Measurements from ENCODE around the gene TEKT5.
"Not testable (repeated sequence)": the region's sequence is repeated elsewhere in the genome, so short reads cannot be mapped to it uniquely, and the experiment has no call there.

Gene TEKT5

DNA sequence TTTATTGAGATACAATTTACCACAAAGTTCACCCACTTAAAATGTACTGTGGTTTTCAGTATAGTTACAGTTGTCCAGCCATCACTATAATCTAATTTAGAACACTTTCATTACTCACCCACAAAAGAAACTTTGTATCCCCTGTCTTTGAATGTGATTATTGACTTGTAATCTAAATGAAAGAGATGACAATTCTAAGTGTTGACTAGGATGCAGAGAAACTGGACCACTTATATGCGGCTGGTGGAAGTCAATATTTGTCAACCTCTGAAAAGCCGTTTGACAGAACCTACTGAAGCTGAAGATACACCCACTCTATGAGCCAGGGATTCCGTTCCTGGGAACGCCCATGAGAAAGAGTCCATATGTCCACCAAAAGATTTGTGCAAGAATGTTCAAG, 36.8 kb downstream of the TEKT5 start:
- DNase-seq = no peak

- no peak for DNase-seq
Observed at GRCh38 chr16:10656618-10657017, 38.1 kb downstream of the TEKT5 start.

DNA sequence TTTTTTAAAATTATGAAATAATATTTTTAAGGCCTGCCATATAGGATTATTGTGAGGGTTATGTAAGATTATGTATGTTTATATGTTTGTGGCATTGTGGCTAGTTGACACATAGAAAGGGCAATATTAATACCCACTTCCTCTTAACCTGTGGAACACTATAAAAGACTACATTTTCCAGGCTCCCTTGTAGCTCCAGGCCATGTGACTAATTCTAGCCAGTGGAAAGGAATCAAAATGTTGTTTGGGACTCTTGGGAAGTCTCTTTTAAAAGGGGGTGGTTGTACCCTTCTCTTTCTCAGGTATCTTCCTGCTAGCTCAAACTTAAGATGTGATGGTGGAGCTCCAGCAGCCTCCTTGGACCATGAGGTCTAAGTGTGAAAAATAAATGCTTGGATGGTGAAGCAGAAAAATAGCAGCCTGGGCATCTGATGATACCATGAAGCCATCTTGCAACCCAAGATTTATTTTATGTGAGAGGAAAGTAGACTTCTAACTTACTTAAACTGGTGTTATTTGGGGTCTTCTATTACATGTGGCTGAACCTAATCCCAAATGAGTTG, 39.2 kb downstream of the TEKT5 start:
- no peak for DNase-seq

DNA sequence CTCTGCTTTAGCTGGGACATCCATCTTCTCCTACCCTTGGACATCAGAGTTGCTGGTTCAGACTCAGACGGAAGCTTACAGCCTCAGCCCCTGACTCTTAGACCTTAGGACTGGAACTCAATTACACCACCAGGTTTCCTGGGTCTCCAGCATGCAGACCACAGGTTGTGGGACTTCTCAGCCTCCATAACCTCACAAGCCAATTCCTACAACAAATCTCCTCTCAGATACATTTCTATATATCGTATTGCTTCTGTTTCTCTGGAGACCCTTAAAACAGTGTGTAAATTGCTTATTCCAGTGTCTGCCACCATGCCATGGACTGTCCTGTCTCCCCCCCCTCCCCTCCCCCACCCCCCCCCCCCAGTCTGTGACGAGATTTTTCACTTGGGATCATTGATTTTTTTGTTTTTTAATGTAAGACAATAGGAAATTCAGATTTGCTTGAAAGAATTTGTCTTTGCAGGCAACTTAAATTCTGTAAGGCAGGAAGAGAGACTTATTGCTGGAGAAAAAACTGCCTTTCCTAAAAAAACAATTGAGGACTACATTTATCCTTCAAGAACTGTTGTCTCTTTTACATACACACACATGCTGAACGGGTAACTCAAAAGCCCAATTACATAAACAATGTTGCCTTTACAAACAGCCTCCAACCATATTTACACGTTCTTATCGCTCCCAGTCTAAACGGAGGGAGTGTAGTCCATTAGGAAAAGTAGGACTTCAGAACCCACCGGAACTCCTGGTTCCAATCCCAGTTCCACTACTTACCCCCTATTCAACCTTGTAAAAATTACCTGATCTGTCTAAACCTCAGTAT, 39.9 kb downstream of the TEKT5 start:
- no peak for DNase-seq

DNA sequence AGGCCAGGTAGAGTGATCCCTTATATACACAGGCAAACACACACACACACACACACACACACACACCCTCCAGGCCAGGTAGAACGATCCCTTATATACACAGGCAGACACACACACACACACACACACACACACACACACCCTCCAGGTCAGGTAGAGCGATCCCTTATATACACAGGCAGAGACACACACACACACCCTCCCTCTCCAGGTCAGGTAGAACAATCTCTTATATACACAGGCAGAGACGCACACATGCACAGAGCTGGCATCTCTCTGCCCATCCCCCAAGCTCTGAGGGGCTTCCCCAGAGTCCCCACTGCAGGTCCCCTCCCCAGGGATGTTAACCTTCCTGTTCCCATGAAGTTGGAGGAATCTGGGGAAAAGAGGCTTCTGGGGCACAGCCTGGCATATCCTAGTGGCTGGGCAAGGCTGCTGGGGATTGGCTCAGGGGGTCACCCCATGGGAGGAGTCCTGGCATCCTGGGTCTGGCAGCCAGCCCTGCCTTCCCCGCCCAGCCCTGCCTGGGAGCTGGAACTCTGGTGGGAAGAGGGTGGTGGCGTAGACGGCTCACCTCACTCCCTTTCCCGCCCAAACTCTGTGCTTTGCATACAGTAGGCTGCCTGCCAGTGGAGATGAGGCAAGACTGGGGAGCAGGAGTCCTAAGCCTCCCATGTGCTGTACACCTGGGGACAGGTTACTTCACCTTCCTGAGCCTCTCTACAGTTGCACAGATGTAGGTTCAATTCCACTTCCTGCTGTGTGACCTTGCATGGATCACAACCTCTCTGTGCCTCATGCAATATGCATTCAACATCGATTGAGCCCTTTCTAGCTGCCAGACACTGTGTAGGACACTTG, 41.8 kb downstream of the TEKT5 start:
- DNase-seq = no peak

GRCh38 chr16:10649098-10649497, 45.6 kb downstream of the TEKT5 start:
- DNase-seq = not testable (repeated sequence)

DNA sequence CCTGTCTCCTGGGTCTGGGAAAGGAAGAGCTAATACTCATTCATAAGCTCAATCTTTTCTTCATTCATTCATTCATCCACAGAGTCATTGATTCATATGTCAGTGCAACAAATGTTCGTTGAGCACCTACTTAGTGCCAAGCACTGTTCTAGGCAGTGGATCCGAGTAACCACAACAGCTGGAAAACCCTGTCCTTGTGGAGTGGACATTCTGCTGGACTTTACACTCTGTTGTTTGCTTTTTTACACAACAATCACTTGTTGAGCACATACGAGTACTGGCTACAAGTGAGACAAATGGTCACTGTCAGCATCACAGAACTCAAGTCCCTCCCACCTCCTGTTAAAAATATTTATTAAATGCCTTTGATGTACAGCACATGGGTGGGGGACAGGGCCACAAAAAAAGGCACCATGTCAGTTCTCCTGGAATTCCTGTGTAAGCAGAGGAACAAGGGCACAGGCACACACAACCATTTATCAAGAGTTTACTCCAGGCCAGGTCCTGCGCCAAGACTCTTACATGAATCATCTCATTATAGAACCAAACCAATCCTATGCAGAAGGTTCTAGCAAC, 46.9 kb downstream of the TEKT5 start:
- no peak for DNase-seq

DNA sequence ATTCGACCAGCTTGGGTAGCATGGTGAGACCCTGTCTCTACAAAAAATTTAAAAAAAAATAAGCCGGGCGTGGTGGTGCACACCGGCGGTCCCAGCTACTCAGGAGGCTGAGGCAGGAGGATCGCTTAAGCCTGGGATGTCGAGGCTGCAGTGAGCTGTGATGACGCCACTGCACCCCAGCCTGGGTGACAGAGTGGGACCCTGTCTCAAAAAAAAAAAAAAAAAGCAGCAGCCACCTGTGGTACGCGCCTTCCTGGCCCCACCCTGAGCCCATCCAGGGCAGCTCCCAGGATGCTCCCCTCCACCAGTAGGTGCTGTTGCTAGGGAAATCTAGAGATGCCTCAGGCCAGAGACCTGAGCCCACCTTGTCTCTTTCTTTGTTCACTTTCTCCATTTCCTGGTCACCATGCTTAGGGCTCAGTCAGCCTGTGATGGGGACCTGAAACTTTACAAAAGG, 47.4 kb downstream of the TEKT5 start:
- DNase-seq = no peak

DNA sequence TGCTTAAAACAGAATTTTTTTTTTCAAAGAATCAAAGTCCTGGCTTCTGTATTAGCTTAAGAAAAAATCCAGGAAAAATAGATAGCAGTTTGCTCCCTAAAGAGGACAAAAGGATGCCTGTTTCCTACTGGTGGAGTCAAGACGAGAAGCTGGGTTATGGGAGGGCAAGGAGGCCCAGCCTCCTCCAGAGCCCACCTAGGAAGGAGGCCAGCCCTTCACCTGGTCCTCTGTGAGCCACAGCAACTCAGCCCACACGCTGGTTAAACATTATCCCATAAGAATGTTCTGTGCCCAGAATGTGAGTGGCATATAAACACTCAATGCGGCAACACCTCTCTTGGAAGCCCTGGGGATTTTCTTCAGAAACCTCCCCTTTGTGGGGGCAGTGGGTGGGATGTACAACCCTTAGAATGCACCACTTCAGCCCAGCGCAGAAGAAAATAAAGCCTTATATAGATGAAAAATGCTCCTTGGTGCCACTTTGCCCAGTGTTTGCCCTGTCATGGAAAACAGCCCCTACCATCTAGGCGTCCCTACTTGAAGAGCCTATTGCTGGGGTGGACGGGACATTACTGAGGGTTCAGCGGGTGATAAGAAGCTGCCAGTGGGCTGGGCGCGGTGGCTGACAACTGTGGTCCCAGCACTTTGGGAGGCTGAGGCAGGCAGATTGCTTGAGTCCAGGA, 48.0 kb downstream of the TEKT5 start:
- DNase-seq = no peak

GRCh38 chr16:10646228-10646580, 48.5 kb downstream of the TEKT5 start:
- no peak for DNase-seq

DNA sequence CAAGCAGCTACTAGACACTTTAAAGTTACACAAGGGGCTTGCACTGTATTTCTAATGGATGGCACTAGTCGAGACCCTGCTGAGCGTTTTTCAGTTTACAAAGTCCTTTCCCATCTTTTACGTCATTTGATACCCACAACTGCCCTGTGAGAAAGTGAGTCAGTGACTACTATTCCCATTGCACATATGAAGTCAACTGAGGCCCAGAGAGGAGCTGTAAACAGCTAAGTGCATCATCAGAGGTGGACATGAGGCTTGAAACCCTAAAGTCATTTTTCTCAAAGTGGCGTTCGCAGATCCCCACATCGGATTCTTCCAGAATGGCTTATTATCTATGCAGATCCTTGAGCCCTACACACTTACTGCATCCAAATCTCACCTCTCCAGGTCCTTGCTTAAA, 50.6 kb downstream of the TEKT5 start:
- no peak for DNase-seq

GRCh38 chr16:10642964-10643363, 51.8 kb downstream of the TEKT5 start:
- DNase-seq = no peak

- no peak for DNase-seq
Observed at GRCh38 chr16:10641953-10642949, 52.5 kb downstream of the TEKT5 start.

- DNase-seq = no peak
Observed at GRCh38 chr16:10641555-10641952, 53.2 kb downstream of the TEKT5 start.

GRCh38 chr16:10640934-10641333, 53.8 kb downstream of the TEKT5 start:
- DNase-seq = no peak

DNA sequence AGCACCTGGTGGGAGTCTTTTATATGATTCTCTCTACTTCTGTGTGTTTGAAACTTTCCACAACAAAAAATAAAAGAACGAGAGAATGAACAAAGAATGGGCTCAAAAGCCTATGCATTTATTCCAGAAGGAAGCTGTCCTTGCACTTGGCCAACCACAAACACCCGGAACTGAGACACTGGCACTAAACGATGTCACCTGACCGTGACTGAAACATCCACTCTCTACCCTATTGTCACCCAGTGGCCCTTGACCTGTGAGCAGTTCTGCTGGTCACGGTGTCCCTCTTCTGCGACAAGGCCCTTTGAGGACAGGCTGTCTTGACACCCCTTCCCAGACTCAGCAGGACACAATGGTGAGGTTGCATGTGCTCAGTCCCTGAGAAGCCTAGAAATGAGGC, 56.6 kb downstream of the TEKT5 start:
- DNase-seq = no peak

- no peak for DNase-seq
Observed at GRCh38 chr16:10637337-10638037, 57.2 kb downstream of the TEKT5 start.

DNA sequence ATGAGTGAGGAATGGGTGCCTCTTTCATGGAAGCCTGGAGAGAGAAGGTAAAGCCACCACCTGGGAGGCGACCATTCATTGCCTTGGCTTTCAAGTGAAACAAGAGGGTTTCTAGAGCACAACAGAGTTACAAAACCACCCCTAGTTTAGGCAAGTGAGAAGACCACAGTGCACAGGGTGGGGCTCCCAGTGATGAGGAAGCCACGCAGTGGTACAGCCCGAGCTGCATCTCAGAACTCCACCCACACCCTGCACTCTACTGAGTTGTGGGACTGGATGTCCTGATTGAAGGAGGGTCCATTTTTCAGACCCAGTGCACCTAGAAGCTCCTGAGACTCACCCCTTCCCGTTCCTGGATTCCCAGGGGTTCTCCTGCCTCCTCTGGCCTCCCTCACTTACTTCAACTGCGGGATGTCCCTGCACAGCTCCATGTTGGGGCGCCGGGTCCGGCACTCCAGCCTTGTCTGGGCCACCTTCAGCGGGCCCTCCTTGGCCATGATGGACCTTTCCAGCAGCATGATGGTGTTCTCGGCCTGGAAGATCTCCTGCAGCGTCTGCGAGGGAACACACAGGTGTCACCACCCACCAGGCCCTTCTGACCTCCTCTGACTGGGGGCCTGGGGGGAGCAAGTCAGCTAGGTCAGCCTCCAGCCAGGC, 59.2 kb downstream of the TEKT5 start:
- no peak for DNase-seq

DNA sequence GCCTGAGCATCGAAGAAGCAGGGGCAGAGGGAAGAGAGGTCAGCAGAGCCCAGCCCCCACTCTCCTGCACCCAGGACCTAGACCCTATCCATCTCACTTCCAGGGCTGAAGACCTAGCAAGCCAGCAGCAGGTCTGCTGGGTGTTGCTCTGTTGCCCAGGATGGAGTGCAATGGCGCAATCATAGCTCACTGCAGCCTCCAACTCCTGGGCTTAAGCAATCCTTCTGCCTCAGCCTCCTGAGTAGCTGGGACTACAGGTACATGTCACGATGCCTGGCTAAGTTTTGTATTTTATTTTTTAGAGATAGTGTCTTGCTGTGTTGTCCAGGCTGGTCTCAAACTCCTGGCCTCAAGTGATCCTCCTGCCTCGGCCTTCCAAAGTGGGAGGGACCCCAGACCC, 61.3 kb downstream of the TEKT5 start:
- DNase-seq = not testable (repeated sequence)

DNA sequence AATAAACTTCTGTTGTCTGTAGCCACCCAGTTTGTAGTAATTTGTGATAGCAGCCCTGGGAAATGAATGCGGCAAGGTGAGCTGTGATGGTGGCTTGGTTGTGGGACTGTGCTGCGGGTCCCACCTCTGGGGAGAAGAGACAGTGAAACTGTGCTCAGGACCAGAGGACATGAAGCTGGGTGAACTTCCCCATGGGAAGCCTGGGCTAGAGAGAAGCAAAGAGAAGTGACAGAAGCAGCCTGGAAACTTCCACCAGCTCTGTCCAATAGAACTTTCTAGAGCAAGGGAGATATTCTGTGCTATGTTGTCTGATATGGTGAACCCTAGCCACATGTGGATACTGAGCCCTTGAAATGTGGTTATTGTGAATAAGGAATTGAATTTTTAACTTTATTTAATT, 62.8 kb downstream of the TEKT5 start:
- DNase-seq = no peak
